Caco-2 (cell line): ENCODE results near the gene PDE9A. TPM values are rescaled to one million over a fixed set of nuclear protein-coding genes. Genes with fewer than 3 reads are reported as not detected.

Experiments
- BruUV-seq: library from RNA; stranded (reverse); fragments of 400-500 nt; replicated peaks from 2 replicates; lab custom pipeline; 2021; lab: Mats Ljungman, UMichigan
- CTCF ChIA-PET: fragments of 300-600 bp; sonication (Branson Sonifier 250); formaldehyde crosslinking; loops from one replicate; lab custom pipeline; 2022; ENCODE audit warnings: antibody characterized with exemption; lab: Charles Lee
- POLR2A ChIA-PET: fragments of 300-600 bp; sonication (Branson Sonifier 250); formaldehyde crosslinking; loops from one replicate; lab custom pipeline; 2022; ENCODE audit warnings: antibody characterized with exemption; lab: Charles Lee
- DNase-seq, 2 experiments: peaks; one replicate each; pipeline versions ENCODE4 v3.0.0 to v3.0.0-alpha.2; 2020 to 2022
- H3K27me3 ChIP-seq: replicated peaks from 2 replicates; pipeline ENCODE4 v1.6.0; 2011; ENCODE audit warnings: low read length; ENCODE audit not compliant: control insufficient read depth, insufficient read depth
- H3K36me3 ChIP-seq: 2 replicates; pipeline ENCODE4 v1.5.1; 2011; ENCODE audit warnings: low read length; ENCODE audit not compliant: control insufficient read depth, insufficient read depth
- H3K4me1 ChIP-seq: fragments of 250-450 bp; sonication (Bioruptor Pico); 2 replicates; pipeline ENCODE4 v1.5.1; 2020; ENCODE audit warnings: mild to moderate bottlenecking
- H3K4me3 ChIP-seq: 2 replicates; pipeline ENCODE4 v1.5.1; 2011; ENCODE audit warnings: low read depth, mild to moderate bottlenecking, control low read depth, low read length
- H3K9me3 ChIP-seq: fragments of 250-450 bp; sonication (Bioruptor Pico); 2 replicates; pipeline ENCODE4 v1.5.1; 2020; ENCODE audit warnings: mild to moderate bottlenecking, moderate library complexity
- H3K27ac Mint-ChIP-seq: one replicate; pipeline ENCODE4 v1.8.0; 2022; ENCODE audit warnings: mixed read lengths; ENCODE audit not compliant: unreplicated experiment
- H3K27me3 Mint-ChIP-seq: one replicate; pipeline ENCODE4 v1.8.0; 2022; ENCODE audit warnings: mixed read lengths; ENCODE audit not compliant: insufficient read depth, unreplicated experiment
- H3K36me3 Mint-ChIP-seq: one replicate; pipeline ENCODE4 v1.8.0; 2022; ENCODE audit warnings: mild to moderate bottlenecking, mixed read lengths; ENCODE audit not compliant: insufficient read depth, unreplicated experiment
- H3K4me1 Mint-ChIP-seq: one replicate; pipeline ENCODE4 v1.8.0; 2022; ENCODE audit warnings: low read depth, mixed read lengths; ENCODE audit not compliant: unreplicated experiment
- H3K4me3 Mint-ChIP-seq: one replicate; pipeline ENCODE4 v1.8.0; 2022; ENCODE audit warnings: mild to moderate bottlenecking, moderate library complexity, mixed read lengths; ENCODE audit not compliant: unreplicated experiment
- H3K9me3 Mint-ChIP-seq: one replicate; pipeline ENCODE4 v1.8.0; 2022; ENCODE audit warnings: mixed read lengths; ENCODE audit not compliant: unreplicated experiment
- CTCF ChIP-seq, 2 experiments: fragments of 200-600 bp in 1 of 2; IDR thresholded peaks; 1 replicate in 1 of 2; 2 replicates in 1 of 2; pipeline versions ENCODE4 v1.5.1 to v1.8.0; 2011 to 2022; ENCODE audit warnings: antibody characterized with exemption in 1 of 2, control low read depth in 1 of 2, inconsistent platforms in 1 of 2, low read depth in 1 of 2, low read length in 1 of 2, mild to moderate bottlenecking in 1 of 2, moderate library complexity in 1 of 2; ENCODE audit not compliant: insufficient read depth in 1 of 2, severe bottlenecking in 1 of 2, unreplicated experiment in 1 of 2
- intact Hi-C: fragments of 100-400 bp; cut with micrococcal nuclease; formaldehyde crosslinking; loops from one replicate; pipeline ENCODE4 v1.10.0; 2022; ENCODE audit not compliant: unreplicated experiment
- total RNA-seq: library from RNA; stranded (reverse); gene quantifications from 2 replicates; pipeline ENCODE4 v1.2.3, GENCODE V29; 2022

The PDE9A gene
- total RNA-seq, 1 experiment from 2014 or later = 9.7 TPM

- CTCF ChIA-PET = interaction anchor here (0.6 to 1.0 kb wide), 2 partner anchors 57 to 217 kb away, joined by 3 read pairs; no protein-coding TSS in a partner anchor
- no peaks in the 10 kb centered on the region for H3K27me3 Mint-ChIP-seq
- POLR2A ChIA-PET = no interaction called here
- Histone ChIP-seq H3K27me3 (no peaks in the 10 kb centered on the region), H3K4me1 (peaks cover 8% of the 10 kb centered on the region), H3K4me3 (no peak overlapping the region), H3K9me3 (no peaks in the 10 kb centered on the region), H3K36me3 (no peaks in the 10 kb centered on the region)
- H3K9me3 Mint-ChIP-seq = no peaks in the 10 kb centered on the region
- no TSS peak for BruUV-seq
- peaks cover 7% of the 10 kb centered on the region for H3K36me3 Mint-ChIP-seq
- DNase-seq = no peak
- no peak for TF ChIP-seq CTCF (IDR thresholded peaks at IDR 0.05; ENCODE audit: insufficient read depth in 1 of 2, low read depth in 1 of 2, low read length in 1 of 2, severe bottlenecking in 1 of 2, unreplicated experiment in 1 of 2)
- H3K27ac Mint-ChIP-seq = no peak overlapping the region
- H3K4me3 Mint-ChIP-seq = no peak overlapping the region
- peaks cover 7% of the 10 kb centered on the region for H3K4me1 Mint-ChIP-seq
- intact Hi-C loops = no loop called here
Observed at GRCh38 chr21:42650441-42651421, 2.7 kb upstream of the PDE9A start.

GRCh38 chr21:42651515-42652401, 1.7 kb upstream of the PDE9A start:
- H3K9me3 Mint-ChIP-seq = no peaks in the 10 kb centered on the region
- no peaks in the 10 kb centered on the region for H3K27me3 ChIP-seq
- H3K4me3 Mint-ChIP-seq = peak overlapping the region; percentile 70
- POLR2A ChIA-PET = no interaction called here
- peaks cover 7% of the 10 kb centered on the region for H3K4me1 Mint-ChIP-seq
- H3K36me3 ChIP-seq = no peaks in the 10 kb centered on the region
- TF ChIP-seq CTCF (IDR thresholded peaks at IDR 0.05; ENCODE audit: insufficient read depth in 1 of 2, low read depth in 1 of 2, low read length in 1 of 2, severe bottlenecking in 1 of 2, unreplicated experiment in 1 of 2) = no peak
- no peaks in the 10 kb centered on the region for H3K27me3 Mint-ChIP-seq
- DNase-seq = no peak
- BruUV-seq = no TSS peak
- peaks cover 7% of the 10 kb centered on the region for H3K36me3 Mint-ChIP-seq
- no peak overlapping the region for H3K4me3 ChIP-seq
- no peaks in the 10 kb centered on the region for H3K9me3 ChIP-seq
- intact Hi-C loops = loop anchor here (1.0 kb wide), 1 partner anchor 167 kb away; no protein-coding TSS in a partner anchor
- H3K27ac Mint-ChIP-seq = no peak overlapping the region
- H3K4me1 ChIP-seq = peaks cover 8% of the 10 kb centered on the region
- CTCF ChIA-PET = interaction anchor here (0.7 to 1.5 kb wide), 5 partner anchors 14 to 160 kb away, joined by 3 to 7 read pairs (median 3); no protein-coding TSS in a partner anchor
